ENCODE measurements around the gene GABBR2.
"Not testable (repeated sequence)": the region's sequence is repeated elsewhere in the genome, so short reads cannot be mapped to it uniquely, and the experiment has no call there.

GABBR2 gene

DNA sequence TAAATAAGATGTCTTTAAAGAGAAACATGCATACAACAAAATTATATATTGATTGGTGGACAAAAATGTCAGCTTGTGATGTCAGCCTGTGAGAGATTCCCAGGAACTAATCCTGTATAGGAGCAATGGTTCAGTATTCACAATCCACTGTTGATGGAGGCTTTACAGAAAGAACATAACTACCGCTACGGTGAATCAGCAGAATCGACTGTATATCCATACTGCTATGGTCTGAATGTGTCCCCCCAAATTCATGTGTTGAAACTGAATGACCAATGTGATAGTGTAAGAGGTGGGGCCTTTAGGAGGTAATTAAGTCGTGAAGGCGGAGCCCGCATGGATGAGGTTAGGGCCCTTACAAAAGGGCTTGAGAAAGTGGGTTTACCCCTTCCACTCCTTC is 412.9 kb downstream of the GABBR2 start:
- no peak for DNase-seq (ENCODE audit: low read depth in 2 of 2)

DNA sequence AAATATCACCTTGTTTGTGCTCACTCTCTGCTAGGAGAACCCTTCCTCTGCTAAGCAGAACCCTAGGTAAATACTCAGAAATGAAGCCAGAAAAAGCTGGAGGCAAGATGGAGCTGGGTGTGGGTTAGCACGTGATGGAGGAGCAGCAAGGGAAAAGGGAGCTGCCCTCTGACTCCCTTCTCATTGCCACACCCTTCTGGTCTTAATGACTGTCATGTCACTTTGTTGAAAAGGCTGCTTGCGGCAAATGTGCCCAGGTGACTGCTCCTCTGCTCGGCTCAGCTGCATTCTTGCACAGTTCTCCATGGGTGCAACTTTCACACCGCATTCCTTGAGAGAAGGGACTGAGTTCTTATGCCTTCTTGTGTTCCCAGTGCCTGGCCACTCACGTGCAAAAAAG is 416.9 kb downstream of the GABBR2 start:
- no peak for DNase-seq (ENCODE audit: low read depth in 2 of 2)

DNA sequence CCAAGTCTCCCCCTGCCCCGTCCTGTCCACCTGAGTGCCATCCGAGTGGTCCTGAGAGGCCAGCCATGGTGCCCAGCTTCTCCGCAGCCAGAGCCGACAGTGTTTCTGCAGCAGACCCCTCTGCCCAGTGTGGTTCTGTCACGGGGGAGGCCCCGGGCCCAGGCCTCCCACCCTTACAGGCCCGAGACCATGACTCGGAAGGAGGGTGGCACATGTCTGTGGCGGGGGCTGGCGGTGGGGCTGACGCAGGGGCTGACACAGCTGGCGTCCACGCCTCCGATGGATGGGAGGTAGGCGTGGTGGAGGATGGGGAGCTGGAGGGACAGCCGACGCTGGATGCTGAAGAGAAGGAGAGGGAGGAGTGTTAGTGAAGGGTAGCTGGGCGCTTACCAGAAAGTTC is 418.3 kb downstream of the GABBR2 start:
- DNase-seq (ENCODE audit: low read depth in 2 of 2), result no peak

DNA sequence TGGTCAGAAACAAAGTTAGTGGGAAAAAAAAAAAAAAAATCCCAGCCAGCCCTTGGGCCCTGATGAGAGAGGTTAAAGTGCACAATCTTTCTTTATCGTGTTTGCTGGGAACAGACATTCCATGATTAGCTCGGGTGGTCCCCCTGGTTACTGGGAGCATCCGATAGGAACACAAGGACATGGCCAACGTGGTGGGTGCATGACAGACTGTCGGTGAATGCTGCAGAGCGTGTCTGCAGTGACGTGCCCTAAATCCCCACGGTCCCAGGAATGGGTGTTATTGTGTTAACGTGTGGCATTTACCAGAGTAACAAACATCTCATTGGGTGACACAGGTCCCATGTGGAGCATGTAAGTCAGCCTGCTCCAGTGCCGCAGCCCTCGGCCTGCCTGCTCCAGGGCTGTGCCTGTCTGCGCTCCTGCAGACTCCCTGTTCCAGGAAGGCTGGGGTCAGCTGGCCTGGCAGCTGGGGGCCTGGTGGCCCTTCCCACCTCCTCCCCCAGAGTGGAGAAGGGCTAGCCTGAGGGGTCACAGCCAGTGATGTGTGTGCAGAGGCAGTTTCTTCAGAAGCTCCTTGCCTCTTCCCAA is 419.0 kb downstream of the GABBR2 start:
- DNase-seq (ENCODE audit: low read depth in 2 of 2), result no peak

DNA sequence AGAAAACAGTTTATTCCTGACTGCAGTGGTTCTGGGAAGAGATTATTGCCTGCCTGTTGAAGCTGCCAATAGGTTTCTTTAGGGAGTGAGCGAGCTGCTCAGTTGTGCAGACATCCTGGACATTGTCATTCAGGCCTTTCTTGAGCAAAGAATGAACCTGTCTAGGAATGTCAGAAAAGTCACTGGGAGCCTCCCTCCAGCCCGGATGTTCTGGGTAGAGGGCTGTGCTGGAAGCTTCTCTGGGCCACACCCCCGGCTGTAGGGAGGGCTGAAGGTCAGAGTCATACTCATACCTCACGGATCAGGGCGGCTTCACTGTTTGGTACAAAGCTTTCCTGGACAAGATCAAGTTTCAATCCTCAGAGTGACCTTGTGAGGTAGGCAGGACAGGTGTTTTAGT is 419.9 kb downstream of the GABBR2 start:
- no peak for DNase-seq (ENCODE audit: low read depth in 2 of 2)

DNA sequence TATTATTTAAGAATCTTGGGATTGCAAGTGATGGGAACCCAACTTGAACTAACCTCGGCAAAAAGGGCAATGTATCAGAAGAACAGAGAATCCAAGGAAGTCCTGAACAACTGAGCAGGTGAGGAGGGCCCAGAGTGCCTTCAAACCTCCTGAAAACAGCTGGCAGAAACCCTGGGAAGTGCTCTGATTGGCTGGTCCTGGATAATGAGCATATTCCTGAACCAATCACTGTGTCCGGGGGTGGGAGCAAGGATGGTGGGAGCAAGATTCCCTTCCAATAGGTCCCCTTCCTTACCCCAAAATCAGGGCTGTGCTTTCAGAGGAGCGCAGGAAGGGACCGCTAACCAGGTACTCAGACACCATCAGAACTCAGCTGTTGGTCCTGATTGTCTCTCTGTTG is 421.4 kb downstream of the GABBR2 start:
- DNase-seq (ENCODE audit: low read depth in 2 of 2), result no peak

DNA sequence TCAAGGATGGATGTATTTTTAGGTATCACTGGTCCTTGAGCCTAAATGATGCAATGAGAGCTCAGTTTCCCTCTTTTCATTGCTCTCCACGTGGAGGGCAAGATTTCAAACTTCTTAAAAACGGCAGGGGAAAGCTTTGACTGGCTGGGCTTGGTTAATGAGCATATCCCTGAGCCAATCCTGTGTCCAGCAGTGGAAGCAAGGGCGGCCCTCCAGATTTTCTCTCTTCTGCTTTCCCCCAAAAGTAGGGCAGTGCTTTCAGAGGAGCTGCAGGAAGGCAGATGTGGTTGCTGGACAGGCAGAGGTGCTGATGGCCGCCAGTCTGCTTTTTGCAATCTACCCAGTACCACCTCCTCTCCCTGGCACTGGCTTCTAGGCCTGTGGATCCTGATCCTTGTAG is 423.3 kb downstream of the GABBR2 start:
- no peak for DNase-seq (ENCODE audit: low read depth in 2 of 2)

DNA sequence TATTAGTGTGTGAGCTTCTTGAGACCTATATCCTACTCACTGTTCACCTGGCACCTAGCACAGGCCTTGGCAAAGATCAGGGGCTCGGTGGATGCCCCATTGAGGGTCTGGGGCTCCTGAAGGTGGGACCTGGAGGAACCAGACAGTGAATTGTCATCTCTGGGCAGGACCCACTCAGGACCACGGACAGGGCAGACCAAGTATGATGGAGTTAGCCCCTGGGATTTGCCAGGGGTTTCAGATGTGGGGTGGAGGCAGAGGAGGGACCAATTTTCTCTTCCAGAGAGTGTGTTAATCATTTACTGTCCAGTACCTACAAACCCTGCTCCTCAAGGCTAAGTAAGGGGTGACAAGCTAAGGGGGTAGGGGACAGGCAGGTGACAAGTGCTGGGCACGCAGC is 424.0 kb downstream of the GABBR2 start:
- DNase-seq (ENCODE audit: low read depth in 2 of 2), result no peak

DNA sequence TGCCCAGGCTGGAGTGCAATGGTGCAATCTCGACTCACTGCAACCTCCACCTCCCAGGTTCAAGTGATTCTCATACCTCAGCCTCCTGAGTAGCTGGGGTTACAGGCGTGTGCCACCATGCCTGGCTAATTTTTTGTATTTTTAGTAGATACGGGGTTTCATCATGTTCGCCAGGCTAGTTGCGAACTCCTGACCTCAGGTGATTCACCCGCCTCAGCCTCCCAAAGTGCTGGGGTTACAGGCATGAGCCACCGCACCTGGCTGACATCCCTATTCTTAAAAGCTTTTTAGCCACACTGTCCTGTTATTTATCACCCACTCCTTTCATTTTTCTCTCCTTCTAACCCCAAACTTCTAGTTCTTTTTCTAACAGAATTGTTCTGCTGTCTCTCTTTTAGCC is 425.6 kb downstream of the GABBR2 start:
- DNase-seq (ENCODE audit: low read depth in 2 of 2), result not testable (repeated sequence)

DNA sequence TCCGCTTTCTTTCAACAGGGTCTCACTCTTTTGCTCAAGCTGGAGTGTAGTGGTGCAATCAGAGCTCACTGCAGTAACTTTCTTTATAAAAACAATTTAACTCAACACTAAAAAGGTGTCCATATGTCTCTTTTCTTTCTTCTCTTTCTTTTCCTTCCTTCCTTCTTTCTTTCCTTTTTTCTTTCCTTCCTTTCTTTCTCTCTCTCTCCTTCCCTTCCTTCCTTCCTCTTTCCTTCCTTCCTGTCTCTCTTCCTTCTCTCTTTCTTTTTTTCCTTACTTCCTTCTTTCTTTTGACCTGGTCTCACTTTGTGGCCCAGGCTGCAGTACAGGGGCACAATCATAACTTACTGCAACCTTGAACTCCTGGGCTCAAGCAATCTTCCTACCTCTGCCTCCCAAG is 427.5 kb downstream of the GABBR2 start:
- no peak for DNase-seq (ENCODE audit: low read depth in 2 of 2)

DNA sequence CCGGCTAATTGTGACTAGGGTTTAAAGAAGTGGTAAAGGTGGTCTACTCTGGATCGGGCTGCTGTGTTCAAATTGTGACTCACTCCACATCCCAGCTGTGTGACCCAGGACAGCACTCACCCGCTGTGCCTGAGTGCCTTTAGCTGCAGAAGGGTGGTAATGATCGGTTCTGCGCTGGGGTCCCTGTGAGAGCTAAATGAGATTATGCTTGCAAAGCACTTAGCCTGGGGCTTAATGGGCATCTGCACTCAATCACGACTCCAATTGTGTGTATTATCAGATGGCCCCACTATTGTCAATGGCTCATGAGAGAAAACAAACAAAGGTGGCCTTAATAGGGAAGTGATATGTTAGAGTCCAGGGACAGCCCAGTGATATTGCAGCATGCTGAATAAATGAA is 428.2 kb downstream of the GABBR2 start:
- DNase-seq (ENCODE audit: low read depth in 2 of 2), result no peak

DNA sequence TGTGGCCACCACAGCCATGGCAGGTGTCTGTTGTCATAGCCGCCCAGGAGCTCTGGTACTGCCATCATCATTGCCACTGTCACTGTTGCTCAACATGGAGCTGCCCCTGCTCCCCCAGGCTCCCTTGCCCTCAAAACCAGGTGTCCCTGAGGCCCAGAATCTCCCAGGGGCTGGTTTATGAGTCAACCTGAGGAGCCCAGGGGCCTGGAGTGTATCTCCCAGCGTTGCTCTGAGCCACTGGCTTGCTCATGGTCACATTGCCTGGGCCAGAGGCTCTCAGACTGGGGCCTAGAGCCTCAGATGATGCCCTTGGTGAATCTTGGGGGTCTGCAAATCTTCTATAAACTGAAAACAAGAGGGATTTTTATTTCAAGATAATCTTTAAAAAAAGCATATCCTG is 428.6 kb downstream of the GABBR2 start:
- no peak for DNase-seq (ENCODE audit: low read depth in 2 of 2)

DNA sequence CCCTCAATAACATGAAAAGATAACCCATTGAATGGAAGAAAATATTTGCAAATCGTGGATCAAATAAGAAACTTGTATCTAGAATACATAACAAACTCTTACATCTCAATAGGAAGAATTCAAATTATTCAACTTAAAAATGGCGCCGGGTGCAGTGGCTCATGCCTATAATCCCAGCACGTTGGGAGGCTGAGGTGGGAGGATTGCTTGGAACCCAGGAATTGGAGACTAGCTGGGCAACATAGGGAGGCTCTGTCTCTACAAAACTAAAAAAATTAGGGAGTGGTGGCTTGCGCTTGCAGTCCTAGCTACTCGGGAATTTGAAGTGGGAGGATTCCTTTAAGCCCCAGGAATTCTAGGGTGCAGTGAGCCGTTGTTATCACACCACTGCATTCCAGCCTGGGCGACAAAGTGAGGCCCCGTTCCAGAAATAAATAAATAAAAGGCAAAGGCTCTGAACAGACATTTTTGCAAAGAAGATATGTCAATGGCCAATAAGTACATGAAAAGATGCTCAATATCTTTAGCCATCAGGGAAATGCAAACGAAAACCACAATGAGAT is 431.7 kb downstream of the GABBR2 start:
- no peak for DNase-seq (ENCODE audit: low read depth in 2 of 2)

DNA sequence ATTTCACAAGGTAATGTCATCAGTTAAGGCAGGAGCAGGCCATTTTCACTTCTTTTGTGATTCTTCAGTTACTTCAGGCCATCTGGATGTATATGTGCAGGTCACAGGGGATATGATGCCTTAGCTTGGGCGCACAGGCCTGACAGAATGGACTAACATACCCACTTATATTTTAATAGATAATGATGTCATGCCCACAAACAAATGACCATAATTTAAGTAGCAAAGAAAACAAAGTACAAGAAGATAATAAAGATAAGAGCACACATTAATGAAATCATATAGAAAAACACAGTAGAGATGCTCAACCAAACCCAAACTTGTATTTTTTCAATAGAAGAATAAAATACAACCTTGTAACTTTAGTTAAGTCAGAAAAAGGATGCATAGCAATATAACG is 433.6 kb downstream of the GABBR2 start:
- DNase-seq (ENCODE audit: low read depth in 2 of 2), result no peak

DNA sequence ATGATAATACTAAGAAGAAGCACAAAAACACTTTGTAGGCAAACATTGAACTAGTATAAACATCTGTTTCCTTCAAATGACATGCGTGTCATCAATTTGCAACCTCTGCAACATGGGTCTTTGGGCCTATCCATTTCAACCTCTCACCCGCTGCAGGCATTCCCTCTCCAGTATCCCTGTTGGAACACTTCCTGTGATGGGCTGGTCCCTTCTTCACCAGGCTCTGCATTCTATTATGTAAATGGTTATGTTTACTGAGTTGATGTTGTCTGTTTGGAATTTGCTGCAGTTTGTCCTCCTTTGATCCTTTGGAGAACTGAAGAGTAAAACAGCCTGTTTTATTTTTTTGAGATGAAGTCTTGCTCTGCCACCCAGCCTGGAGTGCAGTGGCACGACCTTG is 436.7 kb downstream of the GABBR2 start:
- no peak for DNase-seq (ENCODE audit: low read depth in 2 of 2)

DNA sequence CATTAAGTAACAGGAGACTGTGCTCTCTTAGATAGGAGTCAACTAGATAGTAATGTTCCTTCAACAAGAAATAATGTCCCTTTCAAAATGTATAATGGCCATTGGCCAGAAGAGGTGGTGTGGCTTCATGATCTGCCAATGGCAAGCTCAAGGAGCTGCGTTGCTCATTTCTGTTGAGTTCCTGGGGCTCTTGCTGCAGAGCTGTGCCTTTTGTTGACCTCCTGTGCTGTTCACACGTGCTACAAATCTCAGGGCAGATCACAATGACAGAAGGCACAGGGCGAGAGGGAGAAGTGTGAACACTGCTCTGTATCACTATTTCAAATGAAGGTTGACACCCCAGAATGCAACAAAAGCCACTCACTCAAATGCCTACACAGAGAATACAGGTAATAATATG is 437.3 kb downstream of the GABBR2 start:
- DNase-seq (ENCODE audit: low read depth in 2 of 2), result no peak

DNA sequence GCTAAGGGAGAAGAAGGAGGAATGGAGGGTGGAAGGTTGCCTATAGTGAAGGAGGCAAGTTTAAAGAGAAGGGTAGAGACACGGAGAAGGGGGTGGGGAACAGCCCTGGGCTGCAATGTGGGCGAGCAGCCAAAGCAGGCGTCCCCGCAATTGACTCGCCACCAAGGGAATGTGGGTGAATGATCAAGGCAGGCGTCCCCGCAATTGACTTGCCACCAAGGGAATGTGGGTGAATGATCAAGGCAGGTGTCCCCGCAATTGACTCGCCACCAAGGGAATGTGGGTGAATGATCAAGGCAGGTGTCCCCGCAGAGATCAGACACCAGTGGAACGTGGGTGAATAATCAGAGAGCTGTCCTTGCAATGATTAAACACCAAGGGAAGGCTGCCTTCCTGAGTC is 438.5 kb downstream of the GABBR2 start:
- not testable (repeated sequence) for DNase-seq (ENCODE audit: low read depth in 2 of 2)

DNA sequence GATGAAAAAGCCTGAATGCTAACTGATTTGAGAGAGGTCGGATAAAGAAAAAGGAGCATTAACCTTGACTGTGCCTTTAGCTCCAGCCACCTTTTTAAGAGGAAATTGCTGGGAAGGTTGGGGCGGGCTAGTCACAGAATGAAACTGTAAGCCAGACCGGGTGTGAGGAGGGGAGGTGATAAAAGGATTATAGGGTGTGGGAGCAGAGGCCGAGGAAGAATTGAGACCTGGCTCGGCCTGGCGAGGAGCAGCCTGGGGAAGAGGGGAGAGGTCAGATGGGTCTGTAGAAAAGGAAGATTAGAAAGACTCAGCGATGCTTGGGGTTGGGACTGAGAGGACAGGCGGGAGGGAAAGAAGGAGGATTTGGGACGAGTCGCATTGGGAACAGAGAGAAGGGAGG is 439.1 kb downstream of the GABBR2 start:
- DNase-seq (ENCODE audit: low read depth in 2 of 2), result not testable (repeated sequence)

DNA sequence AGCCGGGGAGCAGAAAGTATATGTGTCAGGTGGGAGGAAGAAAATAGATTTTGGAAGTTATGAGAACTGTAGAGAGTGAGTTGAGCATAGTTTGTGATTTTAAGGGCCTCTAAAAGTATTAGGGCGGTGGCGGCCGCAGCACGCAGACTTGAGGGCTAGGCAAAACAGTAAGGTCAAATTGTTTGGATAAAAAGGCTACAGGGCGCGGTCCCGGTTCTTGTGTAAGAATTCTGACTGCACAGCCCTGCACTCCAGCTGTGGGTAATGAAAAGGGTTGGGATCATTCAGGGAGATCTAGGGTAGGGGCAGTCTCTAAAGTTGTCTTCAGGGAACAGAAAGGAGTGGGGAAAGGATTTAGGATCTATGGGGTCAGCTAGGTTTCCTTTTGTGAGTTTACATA is 441.2 kb downstream of the GABBR2 start:
- not testable (repeated sequence) for DNase-seq (ENCODE audit: low read depth in 2 of 2)

DNA sequence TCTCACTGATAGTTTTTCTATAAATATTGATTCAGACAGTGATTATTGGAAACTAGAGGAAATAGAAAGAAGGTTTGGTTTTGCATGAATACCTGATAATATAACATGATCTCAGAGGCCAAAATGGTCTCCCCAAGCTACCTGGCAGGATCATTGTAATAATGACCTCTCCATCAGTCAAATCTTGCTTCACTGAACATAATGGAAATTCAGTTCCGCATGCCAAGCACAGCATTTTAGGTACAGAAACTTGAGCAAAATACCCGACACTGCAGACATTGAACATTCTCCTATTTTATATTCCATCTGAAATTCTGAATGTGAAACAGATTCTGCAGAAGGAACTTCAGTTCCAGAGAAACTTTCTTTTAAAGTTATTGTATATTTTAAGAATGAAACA is 444.2 kb downstream of the GABBR2 start:
- no peak for DNase-seq (ENCODE audit: low read depth in 2 of 2)

DNA sequence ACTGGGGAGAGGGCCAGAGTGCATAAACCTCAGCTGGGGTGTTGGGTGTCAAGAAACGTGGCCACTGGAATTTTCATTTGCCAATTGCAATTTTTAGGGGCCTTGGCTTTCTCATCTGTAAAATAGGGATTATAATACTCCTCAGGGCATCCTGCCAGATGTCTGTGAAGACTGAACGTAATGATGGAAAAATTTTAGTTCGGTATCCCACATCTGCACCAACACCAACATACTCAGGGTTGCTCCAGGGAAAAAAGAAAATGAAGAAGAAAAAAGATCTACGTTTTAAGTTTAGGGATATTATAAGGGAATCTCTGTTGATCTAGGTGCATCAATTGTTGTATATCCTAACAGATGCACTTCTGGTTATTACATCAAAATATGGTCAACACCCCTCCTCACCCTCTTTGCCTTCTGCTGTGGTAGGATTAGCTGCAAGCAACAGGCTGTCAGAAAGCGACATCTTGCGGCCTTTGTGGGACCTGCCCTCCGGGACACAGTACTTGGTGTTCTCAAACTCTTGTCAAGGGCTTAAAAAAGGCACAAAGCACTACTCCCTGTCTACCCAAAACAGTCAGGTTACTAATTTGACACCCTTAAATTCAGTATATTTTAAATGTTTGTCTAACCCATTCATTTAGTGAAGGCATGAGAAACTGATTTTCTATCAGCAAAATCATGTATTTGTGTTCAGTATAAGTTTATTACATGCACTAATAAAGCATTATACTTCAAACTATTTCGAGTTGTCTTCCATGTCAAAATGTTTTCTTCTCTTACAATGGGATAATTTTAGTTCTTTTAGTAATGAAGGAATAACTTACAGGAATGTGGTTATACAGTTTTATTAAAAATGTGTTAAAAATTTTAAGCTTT is 445.0 kb downstream of the GABBR2 start:
- DNase-seq (ENCODE audit: low read depth in 2 of 2), result peak; percentile 66 to 76

DNA sequence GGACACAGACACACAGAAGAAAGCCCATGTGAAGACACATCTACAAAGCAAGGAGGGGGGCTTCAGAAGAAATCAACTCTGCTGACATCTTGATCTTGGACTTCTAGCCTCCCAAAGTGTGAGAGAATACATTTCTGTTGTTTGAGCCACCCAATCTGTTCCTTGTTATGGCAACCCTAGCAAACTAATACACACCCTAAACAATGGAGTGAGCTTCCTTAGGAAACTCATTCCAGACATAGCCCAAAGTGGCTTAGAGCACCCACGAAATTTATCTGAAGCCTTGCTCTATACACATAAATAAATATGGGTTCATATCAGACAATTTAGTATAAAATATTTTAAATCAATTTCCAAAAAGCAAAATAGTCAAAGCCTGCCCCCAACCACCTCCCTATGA is 445.7 kb downstream of the GABBR2 start:
- no peak for DNase-seq (ENCODE audit: low read depth in 2 of 2)

DNA sequence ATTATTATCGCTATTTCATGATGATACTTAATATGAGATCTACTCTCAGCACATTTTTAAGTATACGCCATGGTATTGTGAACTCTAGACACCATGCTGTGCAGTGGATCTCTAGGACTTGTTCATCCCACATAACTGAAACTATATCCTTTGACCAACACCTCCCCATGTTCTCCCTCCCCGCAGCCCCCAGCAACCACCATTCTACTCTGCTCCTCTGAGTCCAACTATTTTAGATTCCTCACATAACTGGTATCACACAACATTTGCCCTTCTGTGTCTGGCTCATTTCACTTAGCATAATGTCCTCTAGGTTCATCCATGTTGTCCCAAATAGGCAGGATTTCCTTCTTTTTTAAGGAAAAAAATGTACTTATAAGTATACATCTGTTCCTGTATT is 446.7 kb downstream of the GABBR2 start:
- no peak for DNase-seq (ENCODE audit: low read depth in 2 of 2)
